Subcutaneous adipose tissue (tissue), 4 donors: ENCODE results near the gene CDHR3. TPM values are rescaled to one million over a fixed set of nuclear protein-coding genes. Genes with fewer than 3 reads are reported as not detected.

Source experiments
- CTCF ChIP-seq: fragments of 450-650 bp; IDR thresholded peaks from one replicate; pipeline ENCODE4 v1.5.1; 2016; ENCODE audit warnings: low read depth, mild to moderate bottlenecking, control low read depth, antibody characterized with exemption, moderate library complexity
- total RNA-seq, 4 donors: library from RNA; depleted of rRNA; stranded (reverse); fragments of >200 nt; gene quantifications; one replicate each; pipeline ENCODE4 v1.1.0, GENCODE V29; 2016

Gene CDHR3
- total RNA-seq, 4 donors from 2014 or later: 6.2 to 33.8 (median 12.0) TPM

DNA sequence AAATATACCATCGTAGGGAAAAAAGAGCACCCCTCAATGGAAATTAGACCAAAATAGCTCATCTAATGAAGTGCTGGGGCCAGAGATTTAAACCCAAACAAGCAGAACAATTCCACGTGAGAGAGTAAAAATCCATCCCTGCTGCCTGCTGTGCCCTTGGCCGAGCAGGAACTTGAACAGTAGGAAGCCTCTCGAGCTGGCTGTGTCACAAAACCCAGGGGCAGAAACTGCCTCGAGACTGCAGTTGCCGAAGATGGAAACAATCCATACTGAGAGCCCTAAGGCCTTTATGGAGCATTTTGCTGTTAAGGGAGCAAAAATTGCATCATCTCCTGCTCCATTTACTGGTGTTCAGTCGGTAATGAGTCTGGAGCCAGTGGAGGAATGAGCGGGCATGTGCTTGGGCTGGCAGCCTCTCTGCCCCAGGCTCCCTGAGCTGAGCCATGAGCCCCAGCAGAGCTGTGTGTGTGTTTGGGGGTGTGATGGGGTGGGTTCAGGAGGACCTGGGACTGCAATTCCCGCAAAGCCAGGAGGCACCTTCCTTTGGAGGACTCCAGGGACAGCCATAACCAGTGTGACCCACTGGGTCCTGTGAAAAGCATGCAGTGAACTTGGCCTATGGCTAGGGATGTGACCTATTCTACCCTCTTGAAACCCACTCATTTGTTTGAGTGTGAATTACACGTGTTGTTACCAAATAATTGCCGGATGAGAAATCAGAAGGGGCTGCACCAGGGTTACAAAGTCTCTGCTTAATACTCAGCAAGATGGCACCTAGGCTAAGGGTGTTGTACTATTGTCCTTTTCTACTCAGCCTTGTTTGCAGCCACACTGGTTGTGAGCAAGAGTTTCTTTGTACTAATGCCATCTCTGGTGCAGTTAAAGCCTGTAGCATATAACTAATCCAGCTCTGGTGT is 58.3 kb downstream of the CDHR3 start:
- TF ChIP-seq CTCF: no peak

- no peak for TF ChIP-seq CTCF
Measured at GRCh38 chr7:106022193-106022821, 59.2 kb downstream of the CDHR3 start.

DNA sequence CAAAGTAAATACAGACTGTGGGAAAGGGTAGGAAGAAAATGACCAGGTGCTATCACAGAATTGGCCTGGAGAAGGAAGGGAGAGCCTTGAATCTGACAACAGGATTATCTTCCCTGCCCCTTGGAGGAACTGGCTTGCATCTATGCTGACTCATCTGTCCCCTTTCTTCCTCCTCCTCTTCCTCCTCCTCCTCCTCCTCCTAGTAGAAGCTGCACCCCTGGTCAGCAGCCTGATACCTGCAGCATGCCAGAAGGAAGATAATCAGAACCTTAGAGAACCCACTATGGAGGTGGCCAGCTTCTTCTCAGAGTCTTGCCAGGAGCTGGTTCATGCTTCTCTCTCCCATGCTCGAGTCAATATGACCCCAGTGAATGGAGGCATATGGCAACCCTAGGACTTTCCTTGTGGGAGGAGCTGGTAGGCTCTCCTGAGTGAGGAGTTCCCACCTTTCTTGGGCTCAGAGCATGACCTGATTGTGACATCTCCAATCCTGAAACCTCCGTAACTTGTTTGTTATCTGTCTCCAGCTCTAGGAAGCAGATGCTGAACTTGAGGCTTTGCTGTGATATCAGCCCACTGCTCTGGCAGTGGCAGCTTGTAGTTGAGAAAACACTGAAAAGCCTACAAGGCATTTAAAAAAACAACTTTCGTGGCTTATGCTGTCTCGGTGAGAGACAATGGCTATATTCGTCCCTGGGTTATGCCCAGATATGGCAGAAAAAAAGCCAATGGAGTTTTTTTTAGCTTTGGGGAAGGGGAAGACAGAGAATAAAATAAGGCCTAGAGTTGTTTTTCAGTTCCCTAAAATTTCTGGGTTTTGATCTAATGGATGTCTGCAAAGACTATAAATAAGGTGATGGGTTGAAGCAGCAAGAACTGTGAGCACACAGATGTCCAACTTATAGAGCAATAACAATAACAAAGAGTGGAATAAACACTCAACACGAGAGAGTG is 60.6 kb downstream of the CDHR3 start:
- TF ChIP-seq CTCF: no peak

GRCh38 chr7:106026101-106026500 is 63.0 kb downstream of the CDHR3 start:
- TF ChIP-seq CTCF: no peak

- TF ChIP-seq CTCF: no peak
Measured at GRCh38 chr7:106029451-106029850, 66.4 kb downstream of the CDHR3 start.

DNA sequence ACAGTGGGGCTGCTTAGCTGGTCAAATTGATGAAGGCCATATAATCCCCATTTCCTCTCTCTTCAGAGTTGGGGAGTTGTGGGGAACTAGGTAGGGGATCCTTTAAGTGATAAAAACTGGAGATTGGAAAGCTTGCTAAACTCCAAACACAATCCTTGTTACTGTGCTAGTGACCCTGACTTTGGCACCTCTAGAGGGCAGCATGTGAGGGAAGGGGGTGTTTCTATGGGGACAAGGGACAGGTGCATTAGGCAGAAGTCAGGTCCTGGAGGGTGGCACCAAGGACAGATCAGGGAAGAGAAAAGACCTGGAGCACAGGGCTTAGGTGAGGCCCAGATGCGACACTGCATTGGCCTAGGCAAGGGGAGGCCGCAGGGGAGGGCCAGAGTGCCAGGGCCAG is 66.9 kb downstream of the CDHR3 start:
- TF ChIP-seq CTCF: no peak
